RWPE1 (cell line): ENCODE measurements around the gene ZNF492.
A peak's percentile ranks its signal among the peaks of the same experiment; 100 is the strongest.
"Not testable (repeated sequence)": the region's sequence is repeated elsewhere in the genome, so short reads cannot be mapped to it uniquely, and the experiment has no call there.

Experiments used
- CTCF ChIA-PET: fragments of 350-600 bp; sonication (Branson Sonifier 250); formaldehyde crosslinking; extraction: SDS; loops from one replicate; lab custom pipeline; 2021; lab: Yijun Ruan, JAX
- POLR2A ChIA-PET: fragments of 400-600 bp; formaldehyde crosslinking; extraction: SDS; loops from one replicate; lab custom pipeline; 2020; ENCODE audit warnings: antibody characterized with exemption; ENCODE audit not compliant: low non-redundant PET; lab: Yijun Ruan, JAX
- DNase-seq: peaks from one replicate; pipeline ENCODE4 v3.0.0; 2012; ENCODE audit warnings: low spot score
- H3K27ac ChIP-seq: fragments of 450-650 bp; 2 replicates; pipeline ENCODE4 v1.5.1; 2017
- TF ChIP-seq, protein P1 (sequence below): fragments of 450-650 bp; conservative IDR thresholded peaks from 2 replicates; pipeline ENCODE4 v1.5.1; 2017; ENCODE audit warnings: low read depth, mild to moderate bottlenecking

The ZNF492 gene

GRCh38 chr19:22633706-22634449, at the start of gene ZNF492:
ZNF492 (plus strand) TSS chr19:22634324; CDS start chr19:22653400, 19,076 bp downstream.
- DNase-seq: peak; percentile 68
- CTCF ChIA-PET: interaction anchor here (0.7 kb wide), 1 partner anchor 8 kb away, joined by 3 read pairs; no protein-coding TSS in a partner anchor
- peak within 1 kb of the TSS; percentile 74 for H3K27ac ChIP-seq
- POLR2A ChIA-PET: not testable (repeated sequence)

GRCh38 chr19:22595422-22595821, 38.7 kb upstream of the ZNF492 start:
- TF ChIP-seq, protein P1, sequence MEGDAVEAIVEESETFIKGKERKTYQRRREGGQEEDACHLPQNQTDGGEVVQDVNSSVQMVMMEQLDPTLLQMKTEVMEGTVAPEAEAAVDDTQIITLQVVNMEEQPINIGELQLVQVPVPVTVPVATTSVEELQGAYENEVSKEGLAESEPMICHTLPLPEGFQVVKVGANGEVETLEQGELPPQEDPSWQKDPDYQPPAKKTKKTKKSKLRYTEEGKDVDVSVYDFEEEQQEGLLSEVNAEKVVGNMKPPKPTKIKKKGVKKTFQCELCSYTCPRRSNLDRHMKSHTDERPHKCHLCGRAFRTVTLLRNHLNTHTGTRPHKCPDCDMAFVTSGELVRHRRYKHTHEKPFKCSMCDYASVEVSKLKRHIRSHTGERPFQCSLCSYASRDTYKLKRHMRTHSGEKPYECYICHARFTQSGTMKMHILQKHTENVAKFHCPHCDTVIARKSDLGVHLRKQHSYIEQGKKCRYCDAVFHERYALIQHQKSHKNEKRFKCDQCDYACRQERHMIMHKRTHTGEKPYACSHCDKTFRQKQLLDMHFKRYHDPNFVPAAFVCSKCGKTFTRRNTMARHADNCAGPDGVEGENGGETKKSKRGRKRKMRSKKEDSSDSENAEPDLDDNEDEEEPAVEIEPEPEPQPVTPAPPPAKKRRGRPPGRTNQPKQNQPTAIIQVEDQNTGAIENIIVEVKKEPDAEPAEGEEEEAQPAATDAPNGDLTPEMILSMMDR: no peak
- POLR2A ChIA-PET: no interaction called here
- CTCF ChIA-PET: no interaction called here
- H3K27ac ChIP-seq: no peak overlapping the region
- no peak for DNase-seq

DNA sequence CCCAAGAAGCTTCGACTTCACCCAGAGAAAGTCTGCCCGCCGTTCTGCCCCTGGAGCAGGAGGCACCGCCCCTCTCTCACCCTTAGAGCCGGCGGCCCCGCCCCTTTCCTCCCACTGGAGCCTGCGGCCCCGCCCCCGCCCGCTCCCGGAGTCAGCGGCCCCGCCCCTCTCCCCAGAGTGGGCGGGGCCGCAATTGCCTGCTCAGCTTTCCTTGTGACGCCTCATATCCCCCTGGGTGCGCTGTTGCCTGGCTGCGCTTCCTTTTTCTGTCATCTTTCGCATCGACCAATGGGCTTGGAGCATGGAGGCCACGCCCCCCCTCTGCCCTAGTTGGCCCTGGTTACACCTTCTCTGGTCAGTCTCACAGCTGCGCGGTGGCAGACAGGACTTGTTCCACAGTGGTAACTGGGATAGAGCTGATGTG, 38.2 kb upstream of the ZNF492 start:
- TF ChIP-seq, protein P1: no peak
- H3K27ac ChIP-seq: no peak overlapping the region
- no peak for DNase-seq
- ChIA-PET CTCF (no interaction called here), POLR2A (no interaction called here)

DNA sequence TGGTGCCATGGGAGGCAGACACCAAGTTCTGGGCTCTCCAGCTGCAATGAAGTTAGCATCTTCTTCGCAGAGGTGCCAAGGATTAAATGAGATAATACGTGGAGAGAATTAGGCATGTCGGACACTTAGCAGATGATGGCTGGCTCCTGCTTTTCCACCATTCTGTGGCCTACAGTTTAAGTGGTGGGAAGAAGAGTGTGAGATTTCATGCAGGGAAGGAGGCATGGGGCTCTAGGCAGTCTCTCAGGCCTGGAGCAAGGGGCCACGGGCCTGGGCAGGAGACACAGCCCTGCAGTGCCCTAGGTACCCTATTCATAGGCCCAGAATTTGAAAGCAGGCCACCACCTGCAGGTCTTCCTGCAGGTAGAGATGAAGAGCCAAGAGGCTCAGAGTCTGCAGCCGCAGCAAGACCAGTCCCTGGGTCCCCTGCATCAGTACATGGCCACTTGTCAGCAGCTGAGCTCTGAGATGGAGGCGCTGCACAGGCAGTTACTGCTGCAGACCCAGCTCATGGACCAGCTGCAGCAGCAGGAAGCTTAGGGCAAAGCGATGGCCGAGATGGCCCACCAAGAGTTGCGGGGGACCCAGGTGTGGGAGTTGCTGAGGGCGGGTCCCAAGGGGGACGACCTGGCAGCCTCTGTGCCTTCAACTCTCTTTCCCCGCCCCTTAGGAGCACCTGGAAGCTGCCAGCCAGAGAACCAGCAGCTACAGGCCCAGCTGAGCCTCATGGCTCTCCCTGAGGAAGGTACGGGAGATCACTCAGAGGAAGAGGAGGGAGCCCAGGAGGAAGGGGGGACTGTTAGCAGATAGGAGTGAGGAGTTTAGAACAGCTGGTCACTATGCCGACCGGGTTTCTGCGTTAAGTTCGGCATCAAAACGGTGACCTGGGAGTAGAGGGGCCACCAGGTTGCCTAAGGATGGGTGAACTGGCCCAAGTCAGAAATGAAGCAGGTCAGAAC, 33.2 kb upstream of the ZNF492 start:
- ChIA-PET POLR2A (no interaction called here), CTCF (no interaction called here)
- no peak for DNase-seq
- TF ChIP-seq, protein P1: no peak
- H3K27ac ChIP-seq: no peak overlapping the region

- no peak for DNase-seq
- ChIA-PET CTCF (no interaction called here), POLR2A (no interaction called here)
- TF ChIP-seq, protein P1: no peak
- no peak overlapping the region for H3K27ac ChIP-seq
These were observed 32.1 kb upstream of the ZNF492 start for GRCh38 chr19:22601906-22602630.

DNA sequence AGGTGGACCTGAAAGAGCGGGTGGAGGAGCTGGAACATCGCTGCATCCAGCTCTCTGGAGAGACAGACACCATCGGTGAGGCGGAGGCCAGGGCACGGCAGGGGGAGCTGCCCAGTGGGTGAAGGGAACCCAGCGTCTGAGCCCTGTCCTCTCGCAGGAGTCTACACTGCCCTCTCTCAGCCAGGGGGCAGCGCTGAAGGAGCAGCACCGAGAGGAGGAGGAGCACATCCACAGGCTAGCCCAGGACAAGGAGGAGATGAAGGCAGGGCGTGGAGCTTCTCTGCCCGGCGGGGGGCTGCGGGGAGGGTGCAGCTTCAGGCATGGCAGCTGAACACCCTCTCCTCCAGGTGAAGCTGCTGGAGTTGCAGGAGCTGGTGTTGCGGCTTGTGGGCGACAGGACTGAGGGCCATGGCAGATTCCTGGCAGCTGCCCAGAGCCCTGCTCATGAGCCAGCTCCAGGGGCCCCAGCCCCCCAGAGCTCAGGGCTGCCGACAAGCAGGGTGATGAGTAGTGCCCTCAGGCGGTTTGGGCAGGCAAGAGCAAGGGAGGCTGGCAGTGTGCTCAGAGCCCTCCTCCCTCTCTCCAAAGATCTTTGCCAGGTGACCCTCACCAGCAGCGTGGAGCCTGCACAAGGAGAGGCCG, 31.4 kb upstream of the ZNF492 start:
- CTCF ChIA-PET: interaction anchor here (0.6 kb wide), 1 partner anchor 541 kb away, joined by 3 read pairs; no protein-coding TSS in a partner anchor
- H3K27ac ChIP-seq: no peak overlapping the region
- POLR2A ChIA-PET: no interaction called here
- no peak for DNase-seq
- TF ChIP-seq, protein P1: no peak
